Naive thymus-derived CD4-positive, alpha-beta T cell (primary cell): Measurements from ENCODE around the gene OR52K1. TPM values are rescaled to one million over a fixed set of nuclear protein-coding genes. Genes with fewer than 3 reads are reported as not detected.

Experiments used
- ATAC-seq: fragments of 150-1000 bp; cut with Tn5 transposase; 2 replicates; pipeline ENCODE4 v1.10.0; 2021; ENCODE audit warnings: mild to moderate bottlenecking, moderate library complexity
- CTCF ChIA-PET: fragments of 350-600 bp; sonication (Branson Sonifier 250); formaldehyde crosslinking; loops from one replicate; lab custom pipeline; 2021; ENCODE audit warnings: antibody characterized with exemption; lab: Charles Lee
- POLR2A ChIA-PET: fragments of 350-600 bp; sonication (Branson Sonifier 250); formaldehyde crosslinking; loops from one replicate; lab custom pipeline; 2021; ENCODE audit warnings: antibody characterized with exemption, inconsistent platforms; lab: Charles Lee
- DNase-seq, 9 donors: peaks; one replicate each; pipeline versions ENCODE4 v3.0.0 to v3.0.0-alpha.2; 2020 to 2022; ENCODE audit warnings: mixed read lengths in 1 of 9
- H3K27ac ChIP-seq: one replicate; pipeline ENCODE4 v1.7.0; 2013; ENCODE audit warnings: mild to moderate bottlenecking, low read depth, low read length, moderate library complexity
- H3K27me3 ChIP-seq, 2 donors: one replicate each; pipeline ENCODE4 v1.7.0; 2013; ENCODE audit warnings: low read length in 2 of 2, mild to moderate bottlenecking in 2 of 2, moderate library complexity in 2 of 2; ENCODE audit not compliant: control insufficient read depth in 2 of 2, insufficient read depth in 2 of 2
- H3K36me3 ChIP-seq, 3 experiments: 1 replicate in 2 of 3; 2 replicates in 1 of 3; pipeline ENCODE4 v1.7.0; 2013; ENCODE audit warnings: low read length in 3 of 3, mild to moderate bottlenecking in 3 of 3, moderate library complexity in 1 of 3; ENCODE audit not compliant: insufficient read depth in 3 of 3, control insufficient read depth in 2 of 3
- H3K4me1 ChIP-seq, 2 donors: one replicate each; pipeline ENCODE4 v1.7.0; 2013; ENCODE audit warnings: low read length in 2 of 2, mild to moderate bottlenecking in 2 of 2, moderate library complexity in 1 of 2; ENCODE audit not compliant: control insufficient read depth in 2 of 2, insufficient read depth in 2 of 2
- H3K4me3 ChIP-seq: 2 replicates; pipeline ENCODE4 v1.7.0; 2013; ENCODE audit warnings: mild to moderate bottlenecking, low read length
- H3K9me3 ChIP-seq, 3 experiments: 1 replicate in 2 of 3; 2 replicates in 1 of 3; pipeline ENCODE4 v1.7.0; 2013; ENCODE audit warnings: low read length in 3 of 3; ENCODE audit not compliant: control insufficient read depth in 2 of 3
- H3K27ac Mint-ChIP-seq, 9 donors: one replicate each; pipeline ENCODE4 v1.8.0; 2020 to 2022; ENCODE audit warnings: mixed read lengths in 9 of 9, mild to moderate bottlenecking in 8 of 9, moderate library complexity in 5 of 9, inconsistent platforms in 2 of 9
- H3K27me3 Mint-ChIP-seq, 5 donors: one replicate each; pipeline ENCODE4 v1.8.0; 2021 to 2022; ENCODE audit warnings: mixed read lengths in 5 of 5, mild to moderate bottlenecking in 1 of 5
- H3K36me3 Mint-ChIP-seq, 5 donors: one replicate each; pipeline ENCODE4 v1.8.0; 2020 to 2022; ENCODE audit warnings: mixed read lengths in 5 of 5, mild to moderate bottlenecking in 3 of 5, inconsistent platforms in 1 of 5
- H3K4me1 Mint-ChIP-seq, 7 donors: one replicate each; pipeline ENCODE4 v1.8.0; 2020 to 2022; ENCODE audit warnings: mixed read lengths in 7 of 7, mild to moderate bottlenecking in 3 of 7, inconsistent platforms in 1 of 7
- H3K4me3 Mint-ChIP-seq, 10 donors: one replicate each; pipeline ENCODE4 v1.8.0; 2020 to 2022; ENCODE audit warnings: mild to moderate bottlenecking in 10 of 10, mixed read lengths in 10 of 10, moderate library complexity in 6 of 10, inconsistent platforms in 2 of 10
- H3K9me3 Mint-ChIP-seq, 11 donors: one replicate each; pipeline ENCODE4 v1.8.0; 2020 to 2022; ENCODE audit warnings: mixed read lengths in 11 of 11, mild to moderate bottlenecking in 4 of 11, inconsistent platforms in 1 of 11, moderate library complexity in 1 of 11
- intact Hi-C, 2 donors: fragments of 100-400 bp; cut with micrococcal nuclease; formaldehyde crosslinking; loops; one replicate each; pipeline ENCODE4 v1.15.1; 2023
- polyA plus RNA-seq, 2 donors: library from polyadenylated mRNA; unstranded; fragments of 300-500 nt; fragmentation: Illumina TruSeq; gene quantifications; one replicate each; pipeline ENCODE4 v1.2.3, GENCODE V29; 2021
- total RNA-seq, 6 experiments: library from RNA in 5 of 6; stranded (reverse) in 5 of 6; gene quantifications; 1 replicate in 5 of 6; 2 replicates in 1 of 6; pipeline ENCODE4 v1.2.3 and lab custom pipeline; 2021 to 2026

The OR52K1 gene
- total RNA-seq (under 1 TPM in 2 of 5 experiments, not detected in 3; 0.29 to 0.39 TPM), polyA plus RNA-seq (not detected), total RNA-seq (lab: John Stamatoyannopoulos, UW) (not detected)

DNA sequence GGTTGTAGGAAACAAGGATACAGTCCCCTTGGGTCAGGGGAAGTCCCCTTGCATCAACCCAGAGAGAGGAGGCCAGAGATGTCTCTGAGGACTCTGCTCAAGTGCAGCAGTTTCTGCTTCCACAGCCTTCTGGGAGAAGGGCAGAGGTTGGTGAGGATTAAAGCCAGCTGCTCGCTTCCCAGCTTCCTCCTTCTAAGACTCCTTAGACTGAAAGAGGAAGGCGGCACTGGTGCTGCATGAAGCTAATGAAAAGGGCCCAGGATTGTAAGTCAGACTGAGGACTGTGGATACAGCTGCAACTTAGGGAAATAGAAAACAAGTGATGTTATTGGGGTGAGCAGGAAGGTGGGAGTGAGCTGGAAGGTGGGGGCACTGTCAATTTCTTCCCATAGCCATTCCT is at the start of gene OR52K1:
Gene OR52K1, plus strand, starts transcription at position 202 of the 400 bp plus-strand sequence. CDS start 6,255 bp downstream, outside the sequence.
- Histone ChIP-seq H3K36me3 (no peaks in the 10 kb centered on the region), H3K9me3 (no peaks in the 10 kb centered on the region), H3K27ac (no peak within 1 kb of the TSS), H3K27me3 (no peaks in the 10 kb centered on the region), H3K4me1 (no peaks in the 10 kb centered on the region), H3K4me3 (no peak within 1 kb of the TSS)
- ATAC-seq (no peak), DNase-seq (no peak)
- H3K4me1 Mint-ChIP-seq = peaks cover 0 to 3% (median 0%) of the 10 kb centered on the region in 7 donors
- H3K4me3 Mint-ChIP-seq = no peak within 1 kb of the TSS
- no peak within 1 kb of the TSS for H3K27ac Mint-ChIP-seq
- CTCF ChIA-PET = no interaction called here
- intact Hi-C loops = no loop called here
- POLR2A ChIA-PET = no interaction called here
- peaks cover 0 to 12% (median 5%) of the 10 kb centered on the region in 5 donors for H3K27me3 Mint-ChIP-seq
- H3K9me3 Mint-ChIP-seq = peaks cover 0 to 2% (median 0%) of the 10 kb centered on the region in 11 donors
- H3K36me3 Mint-ChIP-seq = no peaks in the 10 kb centered on the region

DNA sequence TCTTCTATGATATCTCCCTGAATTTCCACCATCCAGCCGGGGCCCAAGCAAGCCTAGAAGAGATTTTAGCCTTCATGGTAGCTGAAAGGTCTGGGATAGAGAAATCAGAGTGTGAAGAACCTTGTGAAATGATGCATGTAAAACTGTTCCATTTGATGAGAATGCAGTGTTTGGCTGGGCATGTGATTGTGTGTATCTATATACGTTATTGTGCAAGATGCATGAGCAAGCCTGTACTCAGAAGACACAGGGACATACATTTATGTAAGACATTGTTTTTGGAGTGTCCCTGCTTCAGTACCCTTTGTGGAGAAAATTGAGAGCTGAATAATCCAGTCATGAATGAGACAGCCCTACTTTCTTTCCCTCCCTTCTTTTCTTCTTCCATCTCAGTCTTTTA is 48.6 kb upstream of the OR52K1 start:
- Mint-ChIP-seq H3K4me1 (peaks cover 0 to 1% (median 0%) of the 10 kb centered on the region in 7 donors), H3K27me3 (peaks cover 6 to 29% (median 22%) of the 10 kb centered on the region in 5 donors), H3K27ac (no peak overlapping the region), H3K4me3 (no peak overlapping the region), H3K9me3 (peaks cover 0 to 5% (median 2%) of the 10 kb centered on the region in 11 donors), H3K36me3 (peaks cover 0 to 4% (median 0%) of the 10 kb centered on the region in 5 donors)
- H3K4me3 ChIP-seq = no peak overlapping the region
- POLR2A ChIA-PET = no interaction called here
- ATAC-seq (peak; percentile 70), DNase-seq (no peak)
- H3K27me3 ChIP-seq = no peaks in the 10 kb centered on the region
- CTCF ChIA-PET = no interaction called here
- H3K36me3 ChIP-seq = no peaks in the 10 kb centered on the region
- no peaks in the 10 kb centered on the region for H3K4me1 ChIP-seq
- no peaks in the 10 kb centered on the region for H3K9me3 ChIP-seq
- intact Hi-C loops = no loop called here
- no peak overlapping the region for H3K27ac ChIP-seq

DNA sequence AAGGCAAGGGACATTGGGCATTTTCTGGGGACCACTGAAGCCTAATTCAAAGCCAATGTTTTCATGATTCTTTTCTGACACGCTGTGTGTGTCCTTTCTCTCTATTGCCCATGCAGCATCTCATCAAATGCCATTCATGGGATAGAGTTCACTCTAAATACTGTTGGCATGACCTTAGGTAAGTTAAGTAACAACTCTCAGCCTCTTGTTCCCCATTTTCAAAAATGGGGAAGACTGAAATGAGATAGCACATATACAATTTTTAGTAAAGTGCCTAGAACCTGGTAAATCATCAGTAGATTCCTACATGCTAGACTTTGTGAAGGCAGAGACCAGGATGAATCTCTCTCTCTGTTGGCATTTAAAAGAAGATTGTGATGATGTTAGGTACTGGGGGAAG is 46.0 kb upstream of the OR52K1 start:
- ChIA-PET POLR2A (no interaction called here), CTCF (no interaction called here)
- no peaks in the 10 kb centered on the region for H3K4me1 ChIP-seq
- no peaks in the 10 kb centered on the region for H3K36me3 ChIP-seq
- H3K9me3 ChIP-seq = no peaks in the 10 kb centered on the region
- Mint-ChIP-seq H3K27me3 (peaks cover 6 to 25% (median 20%) of the 10 kb centered on the region in 5 donors), H3K9me3 (peaks cover 0 to 8% (median 3%) of the 10 kb centered on the region in 11 donors), H3K4me3 (no peak overlapping the region), H3K27ac (no peak overlapping the region), H3K36me3 (peaks cover 0 to 7% (median 0%) of the 10 kb centered on the region in 5 donors), H3K4me1 (peaks cover 0 to 2% (median 0%) of the 10 kb centered on the region in 7 donors)
- no peaks in the 10 kb centered on the region for H3K27me3 ChIP-seq
- no peak overlapping the region for H3K4me3 ChIP-seq
- intact Hi-C loops = no loop called here
- no peak overlapping the region for H3K27ac ChIP-seq
- ATAC-seq (no peak), DNase-seq (no peak)

DNA sequence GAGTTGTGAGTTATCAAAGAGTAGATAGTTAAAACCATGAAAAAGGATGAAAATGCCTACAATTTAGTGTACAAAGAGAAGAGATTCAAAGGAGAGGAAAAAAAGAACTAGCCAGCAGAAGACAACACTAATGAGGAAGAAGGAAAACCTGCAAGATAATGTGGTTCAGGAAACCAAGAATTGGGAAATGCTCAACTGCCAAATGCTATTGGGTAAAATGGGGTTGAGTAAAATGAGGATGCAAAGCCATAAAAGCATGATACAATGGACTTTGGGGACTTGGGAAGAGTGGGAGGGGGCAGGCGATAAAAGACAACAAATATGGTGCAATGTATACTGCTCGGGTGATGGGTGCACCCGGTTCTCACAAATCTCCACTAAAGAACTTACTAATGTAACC is 40.9 kb upstream of the OR52K1 start:
- Histone ChIP-seq H3K4me1 (no peaks in the 10 kb centered on the region), H3K4me3 (no peak overlapping the region), H3K36me3 (no peaks in the 10 kb centered on the region), H3K27ac (no peak overlapping the region), H3K9me3 (no peaks in the 10 kb centered on the region), H3K27me3 (no peaks in the 10 kb centered on the region)
- POLR2A ChIA-PET = no interaction called here
- Mint-ChIP-seq H3K4me3 (no peak overlapping the region), H3K9me3 (peaks cover 0 to 8% (median 3%) of the 10 kb centered on the region in 11 donors), H3K27ac (no peak overlapping the region), H3K27me3 (peaks cover 2 to 19% (median 14%) of the 10 kb centered on the region in 5 donors), H3K4me1 (peaks cover 0 to 1% (median 0%) of the 10 kb centered on the region in 7 donors), H3K36me3 (peaks cover 0 to 7% (median 0%) of the 10 kb centered on the region in 5 donors)
- intact Hi-C loops = no loop called here
- CTCF ChIA-PET = no interaction called here
- ATAC-seq (no peak), DNase-seq (no peak)

DNA sequence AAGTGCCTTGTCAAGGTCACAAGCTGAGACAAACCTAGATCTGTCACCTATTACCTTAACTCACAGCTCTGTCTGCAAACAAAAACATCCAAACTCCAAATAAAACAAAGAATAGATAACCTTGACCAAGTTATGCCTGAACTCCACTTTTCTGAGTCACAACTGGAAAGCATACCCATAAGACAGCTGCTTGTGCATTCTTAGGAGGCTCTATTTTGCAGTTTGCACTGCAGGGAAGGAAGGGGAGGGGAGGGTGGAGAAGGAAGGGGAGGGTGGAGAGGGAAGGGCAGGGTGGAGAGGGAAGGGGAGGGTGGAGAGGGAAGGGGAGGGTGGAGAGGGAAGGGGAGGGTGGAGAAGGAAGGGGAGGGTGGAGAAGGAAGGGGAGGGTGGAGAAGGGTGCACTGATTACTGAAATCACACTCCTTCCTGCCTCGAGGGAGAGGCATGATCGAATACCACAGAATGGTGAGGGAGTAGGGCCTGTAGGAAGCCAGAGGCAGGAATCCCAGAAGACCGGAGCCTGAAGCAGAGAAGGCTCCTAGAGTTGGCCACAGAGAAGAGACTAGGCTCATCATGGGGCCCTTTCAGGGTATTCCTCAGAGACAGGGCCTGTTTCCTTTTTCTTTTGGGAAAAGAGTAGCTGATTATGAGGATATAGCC is 39.1 kb upstream of the OR52K1 start:
- intact Hi-C loops = no loop called here
- no peaks in the 10 kb centered on the region for H3K36me3 ChIP-seq
- H3K27me3 ChIP-seq = no peaks in the 10 kb centered on the region
- ATAC-seq (no peak), DNase-seq (no peak)
- no peak overlapping the region for H3K4me3 ChIP-seq
- Mint-ChIP-seq H3K27me3 (peaks cover 0 to 15% (median 4%) of the 10 kb centered on the region in 5 donors), H3K27ac (no peak overlapping the region), H3K36me3 (peaks cover 0 to 7% (median 0%) of the 10 kb centered on the region in 5 donors), H3K4me1 (peaks cover 0 to 1% (median 0%) of the 10 kb centered on the region in 7 donors), H3K4me3 (no peak overlapping the region), H3K9me3 (peaks cover 0 to 8% (median 3%) of the 10 kb centered on the region in 11 donors)
- H3K9me3 ChIP-seq = no peaks in the 10 kb centered on the region
- H3K4me1 ChIP-seq = no peaks in the 10 kb centered on the region
- H3K27ac ChIP-seq = no peak overlapping the region
- CTCF ChIA-PET = no interaction called here
- POLR2A ChIA-PET = no interaction called here

DNA sequence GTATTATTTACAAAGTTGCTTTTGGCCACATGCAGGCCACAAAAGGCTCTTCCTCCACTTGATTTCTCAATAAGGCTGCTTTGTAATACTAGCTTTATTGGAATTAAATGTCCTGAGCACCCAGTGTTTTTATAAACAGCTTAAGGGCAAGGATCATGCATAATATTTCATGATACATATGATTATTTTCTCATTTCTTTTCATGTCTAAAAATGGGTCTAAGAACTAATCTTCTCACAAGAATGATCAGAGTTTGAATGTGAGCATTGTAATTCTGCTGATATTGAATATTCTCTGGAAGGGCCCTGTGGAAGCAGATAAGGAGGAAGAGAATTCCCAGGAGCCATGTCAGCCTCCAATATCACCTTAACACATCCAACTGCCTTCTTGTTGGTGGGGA is 33.5 kb upstream of the OR52K1 start, which contains the start of gene OR52K2:
Gene OR52K2, plus strand, starts transcription at position 301 of the 400 bp plus-strand sequence. Its CDS starts 45 bp downstream, at position 346.
- Histone ChIP-seq H3K27me3 (no peaks in the 10 kb centered on the region), H3K4me3 (no peak within 1 kb of the TSS), H3K36me3 (no peaks in the 10 kb centered on the region), H3K27ac (no peak within 1 kb of the TSS), H3K9me3 (no peaks in the 10 kb centered on the region), H3K4me1 (no peaks in the 10 kb centered on the region)
- DNase-seq (no peak), ATAC-seq (no peak)
- H3K27ac Mint-ChIP-seq = no peak within 1 kb of the TSS
- POLR2A ChIA-PET = no interaction called here
- H3K36me3 Mint-ChIP-seq = peaks cover 0 to 3% (median 0%) of the 10 kb centered on the region in 5 donors
- H3K27me3 Mint-ChIP-seq = peaks cover 0 to 14% (median 5%) of the 10 kb centered on the region in 5 donors
- CTCF ChIA-PET = no interaction called here
- H3K4me3 Mint-ChIP-seq = no peak within 1 kb of the TSS
- H3K9me3 Mint-ChIP-seq = peaks cover 0 to 6% (median under 1%) of the 10 kb centered on the region in 11 donors
- H3K4me1 Mint-ChIP-seq = peaks cover 0 to 2% (median 0%) of the 10 kb centered on the region in 7 donors
- intact Hi-C loops = no loop called here
